ENCODE results near the gene KRTAP12-2.

- no peak for TF ChIP-seq CTCF (IDR thresholded peaks at IDR 0.05)
- no peak for TF ChIP-seq MYBL2 (CRISPR knock-in tag; IDR thresholded peaks at IDR 0.05)
- no peak for TF ChIP-seq ZNF121 (CRISPR knock-in tag; IDR thresholded peaks at IDR 0.05)
- no peak for TF ChIP-seq ATF3 (CRISPR knock-in tag; conservative IDR thresholded peaks at IDR 0.05)
- no peak for TF ChIP-seq ZMAT4 (CRISPR knock-in tag; IDR thresholded peaks at IDR 0.05)
- TF ChIP-seq MAX (CRISPR knock-in tag; IDR thresholded peaks at IDR 0.05) = no peak
- TF ChIP-seq SP1 (CRISPR knock-in tag; conservative IDR thresholded peaks at IDR 0.05) = no peak
- TF ChIP-seq ZBTB21 (CRISPR knock-in tag; IDR thresholded peaks at IDR 0.05; ENCODE audit: borderline replicate concordance) = no peak
Measured at GRCh38 chr21:44654576-44655175, 12.1 kb downstream of the KRTAP12-2 start, which contains the start of gene KRTAP12-4.
